GM23338 (cell line): ENCODE measurements around the gene CNDP1. TPM values are rescaled to one million over a fixed set of nuclear protein-coding genes. Genes with fewer than 3 reads are reported as not detected.

Experiments used
- ATAC-seq: fragments of 200-7000 bp; cut with Tn5 transposase; 3 replicates; pipeline ENCODE4 v1.9.1; 2020
- DNase-seq: peaks from one replicate; pipeline ENCODE4 v3.0.0-alpha.2; 2015; ENCODE audit warnings: low spot score
- H2AFZ ChIP-seq: fragments of 200-600 bp; sonication (generic); 2 replicates; pipeline ENCODE4 v1.8.0; 2016; ENCODE audit warnings: antibody characterized with exemption, mild to moderate bottlenecking, moderate library complexity
- H3F3A ChIP-seq: fragments of 200-600 bp; sonication (generic); replicated peaks from 2 replicates; pipeline ENCODE4 v1.8.0; 2017; ENCODE audit warnings: antibody characterized with exemption, mixed run types, low read depth
- H3K27ac ChIP-seq: fragments of 200-600 bp; sonication (generic); 2 replicates; pipeline ENCODE4 v1.6.1; 2016; ENCODE audit warnings: low read depth
- H3K27me3 ChIP-seq: fragments of 200-600 bp; sonication (generic); 2 replicates; pipeline ENCODE4 v1.8.0; 2016; ENCODE audit warnings: mild to moderate bottlenecking, mixed run types, moderate library complexity; ENCODE audit not compliant: insufficient read depth
- H3K36me3 ChIP-seq: fragments of 200-600 bp; sonication (generic); 2 replicates; pipeline ENCODE4 v1.8.0; 2016; ENCODE audit warnings: mild to moderate bottlenecking; ENCODE audit not compliant: insufficient read depth
- H3K4me1 ChIP-seq: fragments of 200-600 bp; sonication (generic); 2 replicates; pipeline ENCODE4 v1.8.0; 2016; ENCODE audit warnings: mild to moderate bottlenecking, moderate library complexity; ENCODE audit not compliant: insufficient read depth
- H3K4me2 ChIP-seq: fragments of 200-600 bp; sonication (generic); 2 replicates; pipeline ENCODE4 v1.7.1; 2017; ENCODE audit warnings: mixed run types
- H3K4me3 ChIP-seq: fragments of 200-600 bp; sonication (generic); 2 replicates; pipeline ENCODE4 v1.6.1; 2016; ENCODE audit warnings: mixed run types
- H3K79me2 ChIP-seq: fragments of 200-600 bp; sonication (generic); replicated peaks from 2 replicates; pipeline ENCODE4 v1.8.0; 2017; ENCODE audit warnings: mild to moderate bottlenecking; ENCODE audit not compliant: insufficient read depth
- H3K9me2 ChIP-seq: fragments of 200-600 bp; sonication (generic); 2 replicates; pipeline ENCODE4 v1.8.0; 2017; ENCODE audit not compliant: insufficient read depth
- H4K20me1 ChIP-seq: fragments of 200-600 bp; sonication (generic); replicated peaks from 2 replicates; pipeline ENCODE4 v1.8.0; 2017; ENCODE audit warnings: mild to moderate bottlenecking; ENCODE audit not compliant: insufficient read depth
- H3K27ac Mint-ChIP-seq: 2 replicates; pipeline ENCODE4 v1.8.0; 2020; ENCODE audit warnings: inconsistent platforms, mild to moderate bottlenecking, moderate library complexity, mixed read lengths
- H3K27me3 Mint-ChIP-seq: 3 replicates; pipeline ENCODE4 v1.8.0; 2022; ENCODE audit warnings: low read depth, mild to moderate bottlenecking, moderate library complexity, mixed read lengths, inconsistent platforms; ENCODE audit not compliant: insufficient read depth, poor library complexity
- H3K36me3 Mint-ChIP-seq: 3 replicates; pipeline ENCODE4 v1.8.0; 2021; ENCODE audit warnings: low read depth, mild to moderate bottlenecking, inconsistent platforms, moderate library complexity, mixed read lengths
- H3K4me1 Mint-ChIP-seq: 3 replicates; pipeline ENCODE4 v1.8.0; 2020; ENCODE audit warnings: mild to moderate bottlenecking, inconsistent platforms, mixed read lengths
- H3K4me3 Mint-ChIP-seq: 3 replicates; pipeline ENCODE4 v1.8.0; 2021; ENCODE audit warnings: moderate library complexity, mild to moderate bottlenecking, inconsistent platforms, mixed read lengths
- H3K9me3 Mint-ChIP-seq: 3 replicates; pipeline ENCODE4 v1.8.0; 2020; ENCODE audit warnings: moderate library complexity, mild to moderate bottlenecking, inconsistent platforms, mixed read lengths
- CREB1 ChIP-seq: fragments of 250-450 bp; sonication (Bioruptor Pico); IDR thresholded peaks from 2 replicates; pipeline ENCODE4 v1.5.0; 2020; ENCODE audit warnings: low read depth, mild to moderate bottlenecking, moderate library complexity
- JUNB ChIP-seq: IDR thresholded peaks from one replicate; pipeline ENCODE4 v1.6.1; 2016; ENCODE audit warnings: antibody characterized with exemption; ENCODE audit not compliant: unreplicated experiment
- POLR2AphosphoS5 ChIP-seq: IDR thresholded peaks from 2 replicates; pipeline ENCODE4 v1.6.1; 2016; ENCODE audit warnings: antibody characterized with exemption, low read depth
- STAT1 ChIP-seq: IDR thresholded peaks from one replicate; pipeline ENCODE4 v1.6.1; 2016; ENCODE audit warnings: antibody characterized with exemption; ENCODE audit not compliant: unreplicated experiment
- polyA plus RNA-seq: library from polyadenylated mRNA; unstranded; fragments of >200 nt; fragmentation: Nextera tagmentation; extraction: Ambion mirVana; gene quantifications from 2 replicates; pipeline ENCODE4 v1.2.1, GENCODE V29; 2016
- total RNA-seq: library from RNA; depleted of rRNA; stranded (reverse); fragments of >200 nt; shearing (Covaris generic); gene quantifications from 2 replicates; pipeline ENCODE4 v1.2.3, GENCODE V29; 2014
- TF ChIP-seq, protein P1 (sequence below): IDR thresholded peaks from one replicate; pipeline ENCODE4 v1.6.1; 2018; ENCODE audit warnings: antibody characterized with exemption; ENCODE audit not compliant: unreplicated experiment
- TF ChIP-seq, protein P2 (sequence below): IDR thresholded peaks from 2 replicates; pipeline ENCODE4 v1.6.1; 2016; ENCODE audit warnings: antibody characterized with exemption

Gene CNDP1
- total and polyA plus RNA-seq, 2 experiments from 2014 or later = 0.03 to 0.11 TPM

- H3K36me3 Mint-ChIP-seq = peaks cover 30% of the 10 kb centered on the region
Measured at GRCh38 chr18:74495581-74496507, 38.5 kb upstream of the CNDP1 start, which contains the start of gene CNDP2. Gene CNDP2, plus strand, starts transcription at chr18:74496363. Its CDS starts 3,611 bp downstream, at chr18:74499974.

More at GRCh38 chr18:74495581-74496507, 38.5 kb upstream of the CNDP1 start, which contains the start of gene CNDP2:
- no peaks in the 10 kb centered on the region for H3K9me2 ChIP-seq
- H4K20me1 ChIP-seq = peaks cover 15% of the 10 kb centered on the region
- peak; percentile 81 for ATAC-seq
- peaks cover 4% of the 10 kb centered on the region for H3K36me3 ChIP-seq
- Mint-ChIP-seq H3K4me1 (peaks cover 33% of the 10 kb centered on the region), H3K4me3 (peak within 1 kb of the TSS; percentile 93), H3K27me3 (peaks cover 6% of the 10 kb centered on the region), H3K27ac (peak within 1 kb of the TSS; percentile 98), H3K9me3 (peaks cover 6% of the 10 kb centered on the region; the same call in 1 of the 3 replicates)
- H3K4me3 ChIP-seq = peak within 1 kb of the TSS; percentile 68
- peak within 1 kb of the TSS; percentile 74 for H2AFZ ChIP-seq
- H3K79me2 ChIP-seq = peaks cover 41% of the 10 kb centered on the region
- H3K4me2 ChIP-seq = peak within 1 kb of the TSS; percentile 91
- peaks cover 12% of the 10 kb centered on the region for H3K4me1 ChIP-seq
- no peaks in the 10 kb centered on the region for H3K27me3 ChIP-seq
- TF ChIP-seq, protein P1, sequence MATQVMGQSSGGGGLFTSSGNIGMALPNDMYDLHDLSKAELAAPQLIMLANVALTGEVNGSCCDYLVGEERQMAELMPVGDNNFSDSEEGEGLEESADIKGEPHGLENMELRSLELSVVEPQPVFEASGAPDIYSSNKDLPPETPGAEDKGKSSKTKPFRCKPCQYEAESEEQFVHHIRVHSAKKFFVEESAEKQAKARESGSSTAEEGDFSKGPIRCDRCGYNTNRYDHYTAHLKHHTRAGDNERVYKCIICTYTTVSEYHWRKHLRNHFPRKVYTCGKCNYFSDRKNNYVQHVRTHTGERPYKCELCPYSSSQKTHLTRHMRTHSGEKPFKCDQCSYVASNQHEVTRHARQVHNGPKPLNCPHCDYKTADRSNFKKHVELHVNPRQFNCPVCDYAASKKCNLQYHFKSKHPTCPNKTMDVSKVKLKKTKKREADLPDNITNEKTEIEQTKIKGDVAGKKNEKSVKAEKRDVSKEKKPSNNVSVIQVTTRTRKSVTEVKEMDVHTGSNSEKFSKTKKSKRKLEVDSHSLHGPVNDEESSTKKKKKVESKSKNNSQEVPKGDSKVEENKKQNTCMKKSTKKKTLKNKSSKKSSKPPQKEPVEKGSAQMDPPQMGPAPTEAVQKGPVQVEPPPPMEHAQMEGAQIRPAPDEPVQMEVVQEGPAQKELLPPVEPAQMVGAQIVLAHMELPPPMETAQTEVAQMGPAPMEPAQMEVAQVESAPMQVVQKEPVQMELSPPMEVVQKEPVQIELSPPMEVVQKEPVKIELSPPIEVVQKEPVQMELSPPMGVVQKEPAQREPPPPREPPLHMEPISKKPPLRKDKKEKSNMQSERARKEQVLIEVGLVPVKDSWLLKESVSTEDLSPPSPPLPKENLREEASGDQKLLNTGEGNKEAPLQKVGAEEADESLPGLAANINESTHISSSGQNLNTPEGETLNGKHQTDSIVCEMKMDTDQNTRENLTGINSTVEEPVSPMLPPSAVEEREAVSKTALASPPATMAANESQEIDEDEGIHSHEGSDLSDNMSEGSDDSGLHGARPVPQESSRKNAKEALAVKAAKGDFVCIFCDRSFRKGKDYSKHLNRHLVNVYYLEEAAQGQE = no peak
- TF ChIP-seq STAT1 (no peak), CREB1 (CRISPR knock-in tag) (peak; percentile 96), POLR2AphosphoS5 (peak; percentile 99), JUNB (no peak)
- TF ChIP-seq, protein P2, sequence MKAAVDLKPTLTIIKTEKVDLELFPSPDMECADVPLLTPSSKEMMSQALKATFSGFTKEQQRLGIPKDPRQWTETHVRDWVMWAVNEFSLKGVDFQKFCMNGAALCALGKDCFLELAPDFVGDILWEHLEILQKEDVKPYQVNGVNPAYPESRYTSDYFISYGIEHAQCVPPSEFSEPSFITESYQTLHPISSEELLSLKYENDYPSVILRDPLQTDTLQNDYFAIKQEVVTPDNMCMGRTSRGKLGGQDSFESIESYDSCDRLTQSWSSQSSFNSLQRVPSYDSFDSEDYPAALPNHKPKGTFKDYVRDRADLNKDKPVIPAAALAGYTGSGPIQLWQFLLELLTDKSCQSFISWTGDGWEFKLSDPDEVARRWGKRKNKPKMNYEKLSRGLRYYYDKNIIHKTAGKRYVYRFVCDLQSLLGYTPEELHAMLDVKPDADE = no peak
- peak within 1 kb of the TSS; percentile 50 for H3K27ac ChIP-seq
- DNase-seq = peak; percentile 99
- H3F3A ChIP-seq = no peaks in the 10 kb centered on the region
